ENCODE results near the gene DNAJC5. TPM values are rescaled to one million over a fixed set of nuclear protein-coding genes. Genes with fewer than 3 reads are reported as not detected.

The DNAJC5 gene
- total RNA-seq, 1 experiment from 2014 or later: 28.5 TPM

DNA sequence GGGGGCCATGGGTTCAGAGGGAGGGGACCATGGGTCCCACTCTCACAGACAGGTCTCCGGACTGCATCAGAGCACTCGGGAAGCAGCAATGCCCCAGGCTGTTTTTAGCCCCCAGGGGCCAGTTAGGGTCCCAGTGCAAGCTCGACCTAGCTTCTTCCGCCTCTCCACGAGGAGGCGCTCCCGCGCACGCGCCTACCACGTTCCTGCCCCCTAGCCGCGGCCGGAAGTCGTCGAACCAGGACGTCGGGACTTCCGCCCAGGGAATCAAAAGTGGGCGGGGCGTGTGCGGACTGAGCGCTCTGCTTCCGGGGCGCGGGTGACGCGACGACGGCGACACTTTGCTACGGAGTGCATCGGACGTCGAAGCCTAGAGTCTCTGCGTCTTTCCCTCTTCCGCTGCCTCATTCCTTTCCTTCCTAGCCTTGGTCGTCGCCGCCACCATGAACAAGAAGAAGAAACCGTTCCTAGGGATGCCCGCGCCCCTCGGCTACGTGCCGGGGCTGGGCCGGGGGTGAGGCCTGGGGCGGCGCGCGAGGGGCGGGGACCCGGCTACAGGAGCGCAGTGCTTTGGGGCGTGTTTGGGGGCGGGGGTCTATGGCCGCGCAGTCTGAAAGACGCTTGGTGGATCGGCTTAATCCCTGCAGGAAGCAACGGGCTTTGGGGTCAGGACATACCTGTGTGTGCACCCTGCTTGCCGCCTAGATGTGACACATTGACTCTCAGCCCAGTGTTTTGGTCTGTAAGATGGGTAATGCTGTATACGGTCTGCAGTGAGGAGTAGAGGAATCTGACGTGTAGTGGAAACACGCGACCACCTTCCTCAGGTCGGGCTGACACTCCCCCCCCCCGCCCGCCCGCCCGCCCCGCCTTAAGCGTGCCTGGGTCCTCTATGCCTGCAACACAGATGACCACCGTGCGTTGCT, 86.1 kb downstream of the DNAJC5 start, which contains the start of gene PRPF6 (continued):
- TF ChIP-seq, protein P1, sequence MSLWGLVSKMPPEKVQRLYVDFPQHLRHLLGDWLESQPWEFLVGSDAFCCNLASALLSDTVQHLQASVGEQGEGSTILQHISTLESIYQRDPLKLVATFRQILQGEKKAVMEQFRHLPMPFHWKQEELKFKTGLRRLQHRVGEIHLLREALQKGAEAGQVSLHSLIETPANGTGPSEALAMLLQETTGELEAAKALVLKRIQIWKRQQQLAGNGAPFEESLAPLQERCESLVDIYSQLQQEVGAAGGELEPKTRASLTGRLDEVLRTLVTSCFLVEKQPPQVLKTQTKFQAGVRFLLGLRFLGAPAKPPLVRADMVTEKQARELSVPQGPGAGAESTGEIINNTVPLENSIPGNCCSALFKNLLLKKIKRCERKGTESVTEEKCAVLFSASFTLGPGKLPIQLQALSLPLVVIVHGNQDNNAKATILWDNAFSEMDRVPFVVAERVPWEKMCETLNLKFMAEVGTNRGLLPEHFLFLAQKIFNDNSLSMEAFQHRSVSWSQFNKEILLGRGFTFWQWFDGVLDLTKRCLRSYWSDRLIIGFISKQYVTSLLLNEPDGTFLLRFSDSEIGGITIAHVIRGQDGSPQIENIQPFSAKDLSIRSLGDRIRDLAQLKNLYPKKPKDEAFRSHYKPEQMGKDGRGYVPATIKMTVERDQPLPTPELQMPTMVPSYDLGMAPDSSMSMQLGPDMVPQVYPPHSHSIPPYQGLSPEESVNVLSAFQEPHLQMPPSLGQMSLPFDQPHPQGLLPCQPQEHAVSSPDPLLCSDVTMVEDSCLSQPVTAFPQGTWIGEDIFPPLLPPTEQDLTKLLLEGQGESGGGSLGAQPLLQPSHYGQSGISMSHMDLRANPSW (CRISPR knock-in tag; conservative IDR thresholded peaks at IDR 0.05; ENCODE audit: low read depth): no peak
- TF ChIP-seq ZNF416 (CRISPR knock-in tag; IDR thresholded peaks at IDR 0.05): no peak
- no peak for TF ChIP-seq ZNF423 (CRISPR knock-in tag; IDR thresholded peaks at IDR 0.05)
- TF ChIP-seq, protein P2, sequence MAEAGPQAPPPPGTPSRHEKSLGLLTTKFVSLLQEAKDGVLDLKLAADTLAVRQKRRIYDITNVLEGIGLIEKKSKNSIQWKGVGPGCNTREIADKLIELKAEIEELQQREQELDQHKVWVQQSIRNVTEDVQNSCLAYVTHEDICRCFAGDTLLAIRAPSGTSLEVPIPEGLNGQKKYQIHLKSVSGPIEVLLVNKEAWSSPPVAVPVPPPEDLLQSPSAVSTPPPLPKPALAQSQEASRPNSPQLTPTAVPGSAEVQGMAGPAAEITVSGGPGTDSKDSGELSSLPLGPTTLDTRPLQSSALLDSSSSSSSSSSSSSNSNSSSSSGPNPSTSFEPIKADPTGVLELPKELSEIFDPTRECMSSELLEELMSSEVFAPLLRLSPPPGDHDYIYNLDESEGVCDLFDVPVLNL (CRISPR knock-in tag; IDR thresholded peaks at IDR 0.05; ENCODE audit: borderline replicate concordance, low read depth): no peak
- TF ChIP-seq, protein P3, sequence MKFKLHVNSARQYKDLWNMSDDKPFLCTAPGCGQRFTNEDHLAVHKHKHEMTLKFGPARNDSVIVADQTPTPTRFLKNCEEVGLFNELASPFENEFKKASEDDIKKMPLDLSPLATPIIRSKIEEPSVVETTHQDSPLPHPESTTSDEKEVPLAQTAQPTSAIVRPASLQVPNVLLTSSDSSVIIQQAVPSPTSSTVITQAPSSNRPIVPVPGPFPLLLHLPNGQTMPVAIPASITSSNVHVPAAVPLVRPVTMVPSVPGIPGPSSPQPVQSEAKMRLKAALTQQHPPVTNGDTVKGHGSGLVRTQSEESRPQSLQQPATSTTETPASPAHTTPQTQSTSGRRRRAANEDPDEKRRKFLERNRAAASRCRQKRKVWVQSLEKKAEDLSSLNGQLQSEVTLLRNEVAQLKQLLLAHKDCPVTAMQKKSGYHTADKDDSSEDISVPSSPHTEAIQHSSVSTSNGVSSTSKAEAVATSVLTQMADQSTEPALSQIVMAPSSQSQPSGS (CRISPR knock-in tag; IDR thresholded peaks at IDR 0.05; ENCODE audit: borderline replicate concordance, low read depth): no peak
- TF ChIP-seq IRF2 (CRISPR knock-in tag; IDR thresholded peaks at IDR 0.05; ENCODE audit: borderline replicate concordance, low read depth): no peak
- TF ChIP-seq ATF1 (CRISPR knock-in tag; IDR thresholded peaks at IDR 0.05): peak; percentile 91; the same call in 1 of the 2 replicates
- TF ChIP-seq, protein P4, sequence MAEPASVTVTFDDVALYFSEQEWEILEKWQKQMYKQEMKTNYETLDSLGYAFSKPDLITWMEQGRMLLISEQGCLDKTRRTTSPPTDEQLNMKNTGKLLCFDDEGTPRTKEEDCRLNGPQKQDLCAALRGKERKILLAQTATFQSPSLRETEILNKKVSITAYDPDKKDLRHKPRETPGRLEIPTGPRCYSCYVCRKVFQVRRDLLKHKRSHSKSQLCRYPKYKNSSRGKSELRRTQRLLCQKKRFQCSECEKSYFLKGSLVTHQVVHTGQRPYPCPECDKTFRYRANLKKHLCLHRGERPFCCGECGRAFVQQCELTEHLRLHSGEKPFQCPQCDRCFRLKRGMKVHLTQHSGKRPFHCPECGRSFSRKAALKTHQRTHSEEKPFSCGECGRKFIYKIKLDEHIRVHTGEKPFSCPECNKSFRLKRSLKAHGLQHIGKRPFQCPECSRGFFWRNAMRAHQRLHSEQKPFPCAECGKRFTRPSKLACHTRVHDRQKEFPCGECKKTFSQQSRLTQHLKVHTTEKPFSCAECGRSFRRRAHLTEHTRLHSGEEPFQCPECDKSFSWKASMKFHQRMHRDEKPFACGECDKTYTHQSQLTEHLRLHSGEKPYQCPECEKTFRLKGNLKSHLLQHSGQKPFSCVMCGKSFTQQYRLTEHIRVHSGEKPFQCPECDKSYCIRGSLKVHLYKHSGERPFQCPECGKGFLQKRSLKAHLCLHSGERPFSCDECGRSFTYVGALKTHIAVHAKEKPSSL (CRISPR knock-in tag; conservative IDR thresholded peaks at IDR 0.05): no peak
- TF ChIP-seq CREB1 (CRISPR knock-in tag; IDR thresholded peaks at IDR 0.05): peak; percentile 89
- no peak for TF ChIP-seq ZNF263 (CRISPR knock-in tag; IDR thresholded peaks at IDR 0.05; ENCODE audit: low read depth)
- no peak for TF ChIP-seq ZBTB21 (CRISPR knock-in tag; IDR thresholded peaks at IDR 0.05; ENCODE audit: borderline replicate concordance)
- TF ChIP-seq, protein P5, sequence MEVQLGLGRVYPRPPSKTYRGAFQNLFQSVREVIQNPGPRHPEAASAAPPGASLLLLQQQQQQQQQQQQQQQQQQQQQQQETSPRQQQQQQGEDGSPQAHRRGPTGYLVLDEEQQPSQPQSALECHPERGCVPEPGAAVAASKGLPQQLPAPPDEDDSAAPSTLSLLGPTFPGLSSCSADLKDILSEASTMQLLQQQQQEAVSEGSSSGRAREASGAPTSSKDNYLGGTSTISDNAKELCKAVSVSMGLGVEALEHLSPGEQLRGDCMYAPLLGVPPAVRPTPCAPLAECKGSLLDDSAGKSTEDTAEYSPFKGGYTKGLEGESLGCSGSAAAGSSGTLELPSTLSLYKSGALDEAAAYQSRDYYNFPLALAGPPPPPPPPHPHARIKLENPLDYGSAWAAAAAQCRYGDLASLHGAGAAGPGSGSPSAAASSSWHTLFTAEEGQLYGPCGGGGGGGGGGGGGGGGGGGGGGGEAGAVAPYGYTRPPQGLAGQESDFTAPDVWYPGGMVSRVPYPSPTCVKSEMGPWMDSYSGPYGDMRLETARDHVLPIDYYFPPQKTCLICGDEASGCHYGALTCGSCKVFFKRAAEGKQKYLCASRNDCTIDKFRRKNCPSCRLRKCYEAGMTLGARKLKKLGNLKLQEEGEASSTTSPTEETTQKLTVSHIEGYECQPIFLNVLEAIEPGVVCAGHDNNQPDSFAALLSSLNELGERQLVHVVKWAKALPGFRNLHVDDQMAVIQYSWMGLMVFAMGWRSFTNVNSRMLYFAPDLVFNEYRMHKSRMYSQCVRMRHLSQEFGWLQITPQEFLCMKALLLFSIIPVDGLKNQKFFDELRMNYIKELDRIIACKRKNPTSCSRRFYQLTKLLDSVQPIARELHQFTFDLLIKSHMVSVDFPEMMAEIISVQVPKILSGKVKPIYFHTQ (CRISPR knock-in tag; IDR thresholded peaks at IDR 0.05): no peak
- TF ChIP-seq, protein P6, sequence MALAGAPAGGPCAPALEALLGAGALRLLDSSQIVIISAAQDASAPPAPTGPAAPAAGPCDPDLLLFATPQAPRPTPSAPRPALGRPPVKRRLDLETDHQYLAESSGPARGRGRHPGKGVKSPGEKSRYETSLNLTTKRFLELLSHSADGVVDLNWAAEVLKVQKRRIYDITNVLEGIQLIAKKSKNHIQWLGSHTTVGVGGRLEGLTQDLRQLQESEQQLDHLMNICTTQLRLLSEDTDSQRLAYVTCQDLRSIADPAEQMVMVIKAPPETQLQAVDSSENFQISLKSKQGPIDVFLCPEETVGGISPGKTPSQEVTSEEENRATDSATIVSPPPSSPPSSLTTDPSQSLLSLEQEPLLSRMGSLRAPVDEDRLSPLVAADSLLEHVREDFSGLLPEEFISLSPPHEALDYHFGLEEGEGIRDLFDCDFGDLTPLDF (CRISPR knock-in tag; IDR thresholded peaks at IDR 0.05): no peak
- no peak for TF ChIP-seq PRRX2 (CRISPR knock-in tag; IDR thresholded peaks at IDR 0.05)
- no peak for TF ChIP-seq ZNF671 (CRISPR knock-in tag; IDR thresholded peaks at IDR 0.05)
- no peak for TF ChIP-seq SOX15 (CRISPR knock-in tag; IDR thresholded peaks at IDR 0.05)
- TF ChIP-seq TEAD4 (CRISPR knock-in tag; IDR thresholded peaks at IDR 0.05): no peak
- no peak for TF ChIP-seq ZNF138 (CRISPR knock-in tag; conservative IDR thresholded peaks at IDR 0.05)
- TF ChIP-seq, protein P7, sequence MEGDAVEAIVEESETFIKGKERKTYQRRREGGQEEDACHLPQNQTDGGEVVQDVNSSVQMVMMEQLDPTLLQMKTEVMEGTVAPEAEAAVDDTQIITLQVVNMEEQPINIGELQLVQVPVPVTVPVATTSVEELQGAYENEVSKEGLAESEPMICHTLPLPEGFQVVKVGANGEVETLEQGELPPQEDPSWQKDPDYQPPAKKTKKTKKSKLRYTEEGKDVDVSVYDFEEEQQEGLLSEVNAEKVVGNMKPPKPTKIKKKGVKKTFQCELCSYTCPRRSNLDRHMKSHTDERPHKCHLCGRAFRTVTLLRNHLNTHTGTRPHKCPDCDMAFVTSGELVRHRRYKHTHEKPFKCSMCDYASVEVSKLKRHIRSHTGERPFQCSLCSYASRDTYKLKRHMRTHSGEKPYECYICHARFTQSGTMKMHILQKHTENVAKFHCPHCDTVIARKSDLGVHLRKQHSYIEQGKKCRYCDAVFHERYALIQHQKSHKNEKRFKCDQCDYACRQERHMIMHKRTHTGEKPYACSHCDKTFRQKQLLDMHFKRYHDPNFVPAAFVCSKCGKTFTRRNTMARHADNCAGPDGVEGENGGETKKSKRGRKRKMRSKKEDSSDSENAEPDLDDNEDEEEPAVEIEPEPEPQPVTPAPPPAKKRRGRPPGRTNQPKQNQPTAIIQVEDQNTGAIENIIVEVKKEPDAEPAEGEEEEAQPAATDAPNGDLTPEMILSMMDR (IDR thresholded peaks at IDR 0.05): peak; percentile 60
- no peak for TF ChIP-seq TP53 (CRISPR knock-in tag; IDR thresholded peaks at IDR 0.05)
- peak; percentile 81; the same call in 1 of the 2 replicates for TF ChIP-seq SMAD3 (CRISPR knock-in tag; IDR thresholded peaks at IDR 0.05; ENCODE audit: borderline replicate concordance)
- TF ChIP-seq, protein P8, sequence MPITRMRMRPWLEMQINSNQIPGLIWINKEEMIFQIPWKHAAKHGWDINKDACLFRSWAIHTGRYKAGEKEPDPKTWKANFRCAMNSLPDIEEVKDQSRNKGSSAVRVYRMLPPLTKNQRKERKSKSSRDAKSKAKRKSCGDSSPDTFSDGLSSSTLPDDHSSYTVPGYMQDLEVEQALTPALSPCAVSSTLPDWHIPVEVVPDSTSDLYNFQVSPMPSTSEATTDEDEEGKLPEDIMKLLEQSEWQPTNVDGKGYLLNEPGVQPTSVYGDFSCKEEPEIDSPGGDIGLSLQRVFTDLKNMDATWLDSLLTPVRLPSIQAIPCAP (CRISPR knock-in tag; IDR thresholded peaks at IDR 0.05): no peak
- peak; percentile 98 for TF ChIP-seq CREM (CRISPR knock-in tag; IDR thresholded peaks at IDR 0.05)
